HepG2 (cell line): ENCODE results near the gene RABGAP1L. TPM values are rescaled to one million over a fixed set of nuclear protein-coding genes. Genes with fewer than 3 reads are reported as not detected.

Source experiments
- CBX5 ChIP-seq: sonication (generic); formaldehyde crosslinking; IDR thresholded peaks from 2 replicates; pipeline ENCODE4 v1.4.0; 2020; ENCODE audit warnings: missing genetic modification reagents, borderline replicate concordance
- CC2D1A ChIP-seq: sonication (generic); formaldehyde crosslinking; IDR thresholded peaks from 2 replicates; pipeline ENCODE4 v1.8.1; 2023; ENCODE audit warnings: mild to moderate bottlenecking, missing genetic modification reagents
- FOSL1 ChIP-seq: sonication (generic); formaldehyde crosslinking; IDR thresholded peaks from 2 replicates; pipeline ENCODE4 v1.9.0; 2021; ENCODE audit warnings: missing genetic modification reagents, borderline replicate concordance
- FOXJ3 ChIP-seq: sonication (generic); formaldehyde crosslinking; IDR thresholded peaks from 2 replicates; pipeline ENCODE4 v1.4.0; 2020; ENCODE audit warnings: missing genetic modification reagents, mild to moderate bottlenecking, borderline replicate concordance
- GATAD2A ChIP-seq: IDR thresholded peaks from 2 replicates; pipeline ENCODE4 v1.6.1; 2016
- GLI4 ChIP-seq: sonication (generic); formaldehyde crosslinking; IDR thresholded peaks from 2 replicates; pipeline ENCODE4 v1.5.1; 2020; ENCODE audit warnings: missing genetic modification reagents, mild to moderate bottlenecking, moderate library complexity, borderline replicate concordance
- GPN1 ChIP-seq: sonication (generic); formaldehyde crosslinking; IDR thresholded peaks from 2 replicates; pipeline ENCODE4 v1.5.1; 2020; ENCODE audit warnings: missing genetic modification reagents, borderline replicate concordance
- HIC2 ChIP-seq: sonication (generic); formaldehyde crosslinking; IDR thresholded peaks from 2 replicates; pipeline ENCODE4 v1.9.0; 2022; ENCODE audit warnings: low read depth, missing genetic modification reagents
- HMGA1 ChIP-seq: sonication (generic); formaldehyde crosslinking; conservative IDR thresholded peaks from 2 replicates; pipeline ENCODE4 v1.4.0; 2020; ENCODE audit warnings: missing genetic modification reagents
- HNRNPL ChIP-seq: fragments of 200-400 bp; formaldehyde crosslinking; IDR thresholded peaks from 2 replicates; pipeline ENCODE4 v1.6.1; 2017; ENCODE audit warnings: mild to moderate bottlenecking, low read depth, low read length
- KAT8 ChIP-seq: IDR thresholded peaks from 2 replicates; pipeline ENCODE4 v1.6.1; 2016; ENCODE audit warnings: missing genetic modification reagents, missing compliant biosample characterization
- KDM1A ChIP-seq: IDR thresholded peaks from 2 replicates; pipeline ENCODE4 v1.6.1; 2016; ENCODE audit warnings: missing compliant biosample characterization
- KLF11 ChIP-seq: IDR thresholded peaks from 2 replicates; pipeline ENCODE4 v1.6.1; 2016; ENCODE audit warnings: missing compliant biosample characterization
- MAX ChIP-seq: IDR thresholded peaks from 2 replicates; pipeline ENCODE4 v1.6.1; 2012; ENCODE audit warnings: inconsistent platforms
- MAZ ChIP-seq, 2 experiments: sonication (generic) in 1 of 2; formaldehyde crosslinking in 1 of 2; IDR thresholded peaks; 2 replicates each; pipeline versions ENCODE4 v1.5.0 to v1.6.1; 2012 to 2020; ENCODE audit warnings: low read depth in 2 of 2, mild to moderate bottlenecking in 2 of 2, borderline replicate concordance in 1 of 2, improper control_type of control experiment in 1 of 2, low read length in 1 of 2, missing genetic modification reagents in 1 of 2, moderate library complexity in 1 of 2
- MED13 ChIP-seq: sonication (generic); formaldehyde crosslinking; IDR thresholded peaks from 2 replicates; pipeline ENCODE4 v1.5.0; 2020; ENCODE audit warnings: missing genetic modification reagents
- MLLT10 ChIP-seq: sonication (generic); formaldehyde crosslinking; IDR thresholded peaks from 2 replicates; pipeline ENCODE4 v1.4.0; 2020; ENCODE audit warnings: missing genetic modification reagents
- SRSF4 ChIP-seq: fragments of 200-400 bp; formaldehyde crosslinking; IDR thresholded peaks from one replicate; pipeline ENCODE4 v1.6.1; 2018; ENCODE audit warnings: mild to moderate bottlenecking, low read depth, low read length, moderate library complexity; ENCODE audit not compliant: poor library complexity, severe bottlenecking
- ZBTB44 ChIP-seq: sonication (generic); formaldehyde crosslinking; IDR thresholded peaks from 2 replicates; pipeline ENCODE4 v1.4.0; 2020; ENCODE audit warnings: missing genetic modification reagents
- ZFP1 ChIP-seq: IDR thresholded peaks from 2 replicates; pipeline ENCODE4 v1.6.1; 2016
- ZFP91 ChIP-seq: sonication (generic); formaldehyde crosslinking; IDR thresholded peaks from 2 replicates; pipeline ENCODE4 v1.9.0; 2022; ENCODE audit warnings: missing genetic modification reagents, mild to moderate bottlenecking, borderline replicate concordance
- ZNF343 ChIP-seq: sonication (generic); formaldehyde crosslinking; IDR thresholded peaks from 2 replicates; pipeline ENCODE4 v1.4.0; 2020; ENCODE audit warnings: mild to moderate bottlenecking, missing genetic modification reagents
- ZNF75D ChIP-seq: sonication (generic); formaldehyde crosslinking; IDR thresholded peaks from 2 replicates; pipeline ENCODE4 v1.8.1; 2023; ENCODE audit warnings: missing genetic modification reagents, mild to moderate bottlenecking, borderline replicate concordance
- ZNF782 ChIP-seq: sonication (generic); formaldehyde crosslinking; IDR thresholded peaks from 2 replicates; pipeline ENCODE4 v1.4.0; 2020; ENCODE audit warnings: missing genetic modification reagents, mild to moderate bottlenecking, borderline replicate concordance
- ZNF891 ChIP-seq: sonication (generic); formaldehyde crosslinking; IDR thresholded peaks from 2 replicates; pipeline ENCODE4 v1.5.0; 2020; ENCODE audit warnings: mild to moderate bottlenecking, missing genetic modification reagents
- polyA plus RNA-seq, 8 experiments: library from polyadenylated mRNA; depleted of rRNA in 3 of 8; stranded (reverse) in 7 of 8; unstranded in 1 of 8; fragments of >200 nt; fragmentation: Illumina TruSeq in 4 of 8; extraction: Trizol in 4 of 8; gene quantifications; 2 replicates each; pipeline versions ENCODE4 v1.2.1 to v1.2.3, GENCODE V29; 2011 to 2016; ENCODE audit warnings: low read depth in 4 of 8, missing spikeins in 1 of 8, mixed read lengths in 1 of 8; ENCODE audit not compliant: insufficient read depth in 1 of 8
- total RNA-seq, 5 experiments: library from RNA; depleted of rRNA; stranded (reverse); fragments of >200 nt; fragmentation: Illumina TruSeq; extraction: Trizol; gene quantifications; 2 replicates each; pipeline ENCODE4 v1.2.3, GENCODE V29; 2016; ENCODE audit warnings: low read depth in 1 of 5

RABGAP1L gene
- total and polyA plus RNA-seq, 2 of the 13 experiments (the other 11 are each of a cell fraction or from before 2014, with no cell fraction given), result 7.9 to 22.6 TPM

- peak; percentile 71 for TF ChIP-seq MAX
- peak; percentile 96 for TF ChIP-seq KAT8 (CRISPR knock-in tag)
- TF ChIP-seq ZNF343 (CRISPR knock-in tag), result no peak
- TF ChIP-seq ZNF782, result no peak
- TF ChIP-seq KLF11 (CRISPR knock-in tag), result peak; percentile 59; the same call in 1 of the 2 replicates
- TF ChIP-seq MLLT10, result no peak
- TF ChIP-seq GPN1 (CRISPR knock-in tag), result no peak
- TF ChIP-seq CBX5, result peak; percentile 83
- TF ChIP-seq MAZ (IDR thresholded peaks at IDR 0.05; ENCODE audit: borderline replicate concordance, low read depth, low read length), result peak; percentile 87
- no peak; the same call in 1 of the 2 replicates for TF ChIP-seq MAZ (CRISPR knock-in tag; IDR thresholded peaks at IDR 0.05; ENCODE audit: low read depth)
- TF ChIP-seq ZFP1 (CRISPR knock-in tag), result peak; percentile 74; the same call in 1 of the 2 replicates
- no peak for TF ChIP-seq MED13 (CRISPR knock-in tag)
- 0 out of 2 replicates have a peak, but pooled peaks have one; percentile 20 for TF ChIP-seq HNRNPL
- peak; percentile 48; the same call in 1 of the 2 replicates for TF ChIP-seq ZNF891
- no peak for TF ChIP-seq SRSF4
- peak; percentile 87; the same call in 1 of the 2 replicates for TF ChIP-seq ZFP91 (CRISPR knock-in tag)
- TF ChIP-seq ZBTB44, result no peak
- TF ChIP-seq HIC2 (CRISPR knock-in tag), result no peak
- TF ChIP-seq GLI4 (CRISPR knock-in tag), result no peak
- no peak for TF ChIP-seq ZNF75D
- no peak for TF ChIP-seq KDM1A (CRISPR knock-in tag)
- no peak for TF ChIP-seq HMGA1
- peak; percentile 58; the same call in 1 of the 2 replicates for TF ChIP-seq FOXJ3 (CRISPR knock-in tag)
- TF ChIP-seq GATAD2A (CRISPR knock-in tag), result peak; percentile 61
- 0 out of 2 replicates have a peak, but pooled peaks have one; percentile 15 for TF ChIP-seq FOSL1 (CRISPR knock-in tag)
- TF ChIP-seq CC2D1A (CRISPR knock-in tag), result no peak
Observed at GRCh38 chr1:175023043-175023921, 864.0 kb downstream of the RABGAP1L start, which contains the start of gene MRPS14 (continued).
